ENCODE data around the gene SLC9A5. TPM values are rescaled to one million over a fixed set of nuclear protein-coding genes. Genes with fewer than 3 reads are reported as not detected.
A peak's percentile ranks its signal among the peaks of the same experiment; 100 is the strongest.

SLC9A5 gene
- total and polyA plus RNA-seq, 9 of the 15 experiments (the other 6 are each of a cell fraction or from before 2014, with no cell fraction given): 0.06 to 3.1 (median 1.2) TPM

- POLR2A ChIA-PET: interaction anchor here (0.5 to 1.2 kb wide), 4 partner anchors 9 to 152 kb away, joined by 3 to 4 read pairs (median 4); no protein-coding TSS in a partner anchor
- H3K9ac ChIP-seq (ENCODE audit: insufficient read depth in 1 of 2, low read depth in 2 of 2, low read length in 2 of 2): peak overlapping the region; percentile 63 to 91
- TF ChIP-seq, protein P1, sequence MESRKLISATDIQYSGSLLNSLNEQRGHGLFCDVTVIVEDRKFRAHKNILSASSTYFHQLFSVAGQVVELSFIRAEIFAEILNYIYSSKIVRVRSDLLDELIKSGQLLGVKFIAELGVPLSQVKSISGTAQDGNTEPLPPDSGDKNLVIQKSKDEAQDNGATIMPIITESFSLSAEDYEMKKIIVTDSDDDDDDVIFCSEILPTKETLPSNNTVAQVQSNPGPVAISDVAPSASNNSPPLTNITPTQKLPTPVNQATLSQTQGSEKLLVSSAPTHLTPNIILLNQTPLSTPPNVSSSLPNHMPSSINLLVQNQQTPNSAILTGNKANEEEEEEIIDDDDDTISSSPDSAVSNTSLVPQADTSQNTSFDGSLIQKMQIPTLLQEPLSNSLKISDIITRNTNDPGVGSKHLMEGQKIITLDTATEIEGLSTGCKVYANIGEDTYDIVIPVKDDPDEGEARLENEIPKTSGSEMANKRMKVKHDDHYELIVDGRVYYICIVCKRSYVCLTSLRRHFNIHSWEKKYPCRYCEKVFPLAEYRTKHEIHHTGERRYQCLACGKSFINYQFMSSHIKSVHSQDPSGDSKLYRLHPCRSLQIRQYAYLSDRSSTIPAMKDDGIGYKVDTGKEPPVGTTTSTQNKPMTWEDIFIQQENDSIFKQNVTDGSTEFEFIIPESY (CRISPR knock-in tag; IDR thresholded peaks at IDR 0.05): peak; percentile 95
- 0 out of 4 replicates have a peak, but pooled peaks of 1 of the 2 experiments have one; percentile 28 for TF ChIP-seq NRF1 (conservative IDR thresholded peaks at IDR 0.05 in 1 of 2, IDR thresholded peaks at IDR 0.05 in 1 of 2)
- TF ChIP-seq TAF1 (IDR thresholded peaks at IDR 0.05; ENCODE audit: control insufficient read depth, extremely low read depth, insufficient read depth, low read length, severe bottlenecking): peak; percentile 30
- TF ChIP-seq, protein P2, sequence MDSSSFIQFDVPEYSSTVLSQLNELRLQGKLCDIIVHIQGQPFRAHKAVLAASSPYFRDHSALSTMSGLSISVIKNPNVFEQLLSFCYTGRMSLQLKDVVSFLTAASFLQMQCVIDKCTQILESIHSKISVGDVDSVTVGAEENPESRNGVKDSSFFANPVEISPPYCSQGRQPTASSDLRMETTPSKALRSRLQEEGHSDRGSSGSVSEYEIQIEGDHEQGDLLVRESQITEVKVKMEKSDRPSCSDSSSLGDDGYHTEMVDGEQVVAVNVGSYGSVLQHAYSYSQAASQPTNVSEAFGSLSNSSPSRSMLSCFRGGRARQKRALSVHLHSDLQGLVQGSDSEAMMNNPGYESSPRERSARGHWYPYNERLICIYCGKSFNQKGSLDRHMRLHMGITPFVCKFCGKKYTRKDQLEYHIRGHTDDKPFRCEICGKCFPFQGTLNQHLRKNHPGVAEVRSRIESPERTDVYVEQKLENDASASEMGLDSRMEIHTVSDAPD (CRISPR knock-in tag; IDR thresholded peaks at IDR 0.05): no peak
- peak; percentile 70 for TF ChIP-seq ZNF263 (CRISPR knock-in tag; IDR thresholded peaks at IDR 0.05; ENCODE audit: borderline replicate concordance)
- TF ChIP-seq SP1 (CRISPR knock-in tag; IDR thresholded peaks at IDR 0.05): peak; percentile 29; the same call in 1 of the 2 replicates
- peak; percentile 4; the same call in 1 of the 2 replicates for TF ChIP-seq CTBP1 (IDR thresholded peaks at IDR 0.05; ENCODE audit: borderline replicate concordance)
- TF ChIP-seq SMAD4 (CRISPR knock-in tag; conservative IDR thresholded peaks at IDR 0.05): 0 out of 2 replicates have a peak, but pooled peaks have one; percentile 0
- TF ChIP-seq RBM15 (IDR thresholded peaks at IDR 0.05; ENCODE audit: insufficient read depth, low read length): no peak
- peak; percentile 20; the same call in 1 of the 2 replicates for TF ChIP-seq POLR2G (IDR thresholded peaks at IDR 0.05; ENCODE audit: low read depth, low read length)
- peak; percentile 47 for TF ChIP-seq RBFOX2 (IDR thresholded peaks at IDR 0.05; ENCODE audit: low read depth, low read length)
- no peak for TF ChIP-seq CHD1 (IDR thresholded peaks at IDR 0.05; ENCODE audit: low read length)
- 0 out of 2 replicates have a peak, but pooled peaks have one; percentile 21 for TF ChIP-seq ZBTB7A (IDR thresholded peaks at IDR 0.05; ENCODE audit: borderline replicate concordance, control insufficient read depth, low read depth, low read length)
- DNase-seq (ENCODE audit: extremely low read depth in 1 of 4, low spot score in 3 of 4): peak in 1 of 4 experiments; percentile 45
- 34% methylated on average over 18 of the region's 22 CpGs for WGBS (ENCODE audit: insufficient coverage, low coverage, missing lambda C conversion rate)
- H2AFZ ChIP-seq (ENCODE audit: low read depth, low read length): peak overlapping the region; percentile 86
- CTCF ChIA-PET (ENCODE audit: low intra/inter-chr PET ratio): no interaction called here
- in situ Hi-C loops (cut with MboI): loop anchor here (5.0 kb wide), 1 partner anchor 93 kb away; no protein-coding TSS in a partner anchor
- H3K27me3 ChIP-seq (ENCODE audit: control insufficient read depth in 2 of 2, insufficient read depth in 2 of 2, low read length in 2 of 2): no peaks in the 10 kb centered on the region
- peak overlapping the region; percentile 76 for H3K4me2 ChIP-seq (ENCODE audit: insufficient read depth, low read length)
- H4K20me1 ChIP-seq (replicated peaks; ENCODE audit: control insufficient read depth, insufficient read depth, low read length): no peaks in the 10 kb centered on the region
- H3K36me3 ChIP-seq (ENCODE audit: control insufficient read depth, insufficient read depth, low read length): peaks cover 8% of the 10 kb centered on the region; the same call in 1 of the 3 replicates
- H3K9me3 ChIP-seq (replicated peaks; ENCODE audit: control insufficient read depth, insufficient read depth, low read depth, low read length): no peaks in the 10 kb centered on the region
- BruUV-seq (replicated peaks): no TSS peak
- H3K4me1 ChIP-seq (replicated peaks in 1 of 2; ENCODE audit: control insufficient read depth in 2 of 2, insufficient read depth in 2 of 2, low read length in 2 of 2): peaks cover 29 to 53% of the 10 kb centered on the region in 2 experiments
- FAIRE-seq: peak; percentile 29
- no peak overlapping the region for H3K27ac ChIP-seq (ENCODE audit: extremely low read depth, low read depth, low read length)
- H3K79me2 ChIP-seq (ENCODE audit: control insufficient read depth, insufficient read depth, low read length): peaks cover 28% of the 10 kb centered on the region
- H3K9me1 ChIP-seq (ENCODE audit: control insufficient read depth, insufficient read depth, low read length): no peaks in the 10 kb centered on the region
- ATAC-seq: no peak
- intact Hi-C loops (cut with micrococcal nuclease): loop anchor here (5.0 to 10.0 kb wide), 2 partner anchors 275 to 297 kb away; no protein-coding TSS in a partner anchor
- peak overlapping the region; percentile 43 for H3K4me3 ChIP-seq
Measured at GRCh38 chr16:67249178-67250044, 632 bp downstream of the SLC9A5 start.

Measured in K562 (cell line).